BE2C (cell line): ENCODE results near the gene SLC8A1.
A peak's percentile ranks its signal among the peaks of the same experiment; 100 is the strongest.

ENCODE experiments used
- DNase-seq: peaks from one replicate; pipeline ENCODE4 v3.0.0-alpha.2; 2020
- H3K27me3 ChIP-seq: fragments of 250-450 bp; sonication (Bioruptor Pico); 2 replicates; pipeline ENCODE4 v1.5.1; 2020; ENCODE audit warnings: mild to moderate bottlenecking
- H3K36me3 ChIP-seq: fragments of 250-450 bp; sonication (Bioruptor Pico); 2 replicates; pipeline ENCODE4 v1.5.1; 2020; ENCODE audit warnings: mild to moderate bottlenecking
- H3K4me1 ChIP-seq: fragments of 250-450 bp; sonication (Bioruptor Pico); 2 replicates; pipeline ENCODE4 v1.5.1; 2020
- H3K4me3 ChIP-seq: 2 replicates; pipeline ENCODE4 v1.5.1; 2011; ENCODE audit warnings: low read depth, low read length
- H3K9me3 ChIP-seq: fragments of 250-450 bp; sonication (Bioruptor Pico); 2 replicates; pipeline ENCODE4 v1.5.1; 2020
- CTCF ChIP-seq: IDR thresholded peaks from 2 replicates; pipeline ENCODE4 v1.5.1; 2012; ENCODE audit warnings: mild to moderate bottlenecking, low read depth, low read length

The SLC8A1 gene

GRCh38 chr2:40220177-40220925, 231.5 kb downstream of the SLC8A1 start:
- Histone ChIP-seq H3K4me3 (no peak overlapping the region), H3K9me3 (no peaks in the 10 kb centered on the region), H3K4me1 (no peaks in the 10 kb centered on the region), H3K27me3 (no peaks in the 10 kb centered on the region), H3K36me3 (no peaks in the 10 kb centered on the region)
- TF ChIP-seq CTCF: no peak
- no peak for DNase-seq

GRCh38 chr2:40219141-40219540, 232.7 kb downstream of the SLC8A1 start:
- no peaks in the 10 kb centered on the region for H3K9me3 ChIP-seq
- H3K4me3 ChIP-seq: no peak overlapping the region
- H3K36me3 ChIP-seq: no peaks in the 10 kb centered on the region
- H3K4me1 ChIP-seq: no peaks in the 10 kb centered on the region
- no peak for DNase-seq
- no peak for TF ChIP-seq CTCF
- H3K27me3 ChIP-seq: no peaks in the 10 kb centered on the region

- DNase-seq: peak; percentile 58
These were observed 233.2 kb downstream of the SLC8A1 start for GRCh38 chr2:40218679-40219078.

GRCh38 chr2:40213619-40214018, 238.3 kb downstream of the SLC8A1 start:
- DNase-seq: no peak
- H3K36me3 ChIP-seq: no peaks in the 10 kb centered on the region
- no peak overlapping the region for H3K4me3 ChIP-seq
- no peaks in the 10 kb centered on the region for H3K9me3 ChIP-seq
- no peaks in the 10 kb centered on the region for H3K27me3 ChIP-seq
- peaks cover 4% of the 10 kb centered on the region; the same call in 1 of the 2 replicates for H3K4me1 ChIP-seq
- no peak for TF ChIP-seq CTCF

More at GRCh38 chr2:40218679-40219078, 233.2 kb downstream of the SLC8A1 start:
- no peaks in the 10 kb centered on the region for H3K36me3 ChIP-seq
- no peaks in the 10 kb centered on the region for H3K9me3 ChIP-seq
- H3K27me3 ChIP-seq: no peaks in the 10 kb centered on the region
- H3K4me3 ChIP-seq: no peak overlapping the region
- peaks cover 4% of the 10 kb centered on the region; the same call in 1 of the 2 replicates for H3K4me1 ChIP-seq
- TF ChIP-seq CTCF: no peak

- Histone ChIP-seq H3K36me3 (no peaks in the 10 kb centered on the region), H3K4me1 (peaks cover 4% of the 10 kb centered on the region; the same call in 1 of the 2 replicates), H3K9me3 (no peaks in the 10 kb centered on the region), H3K4me3 (no peak overlapping the region), H3K27me3 (no peaks in the 10 kb centered on the region)
- peak; percentile 64 for TF ChIP-seq CTCF
- no peak for DNase-seq
These were observed 238.8 kb downstream of the SLC8A1 start for GRCh38 chr2:40213071-40213470.

GRCh38 chr2:40210968-40211353, 240.9 kb downstream of the SLC8A1 start:
- DNase-seq: no peak
- H3K9me3 ChIP-seq: no peaks in the 10 kb centered on the region
- no peak overlapping the region for H3K4me3 ChIP-seq
- no peaks in the 10 kb centered on the region for H3K36me3 ChIP-seq
- no peak for TF ChIP-seq CTCF
- no peaks in the 10 kb centered on the region for H3K27me3 ChIP-seq
- H3K4me1 ChIP-seq: peaks cover 15% of the 10 kb centered on the region; the same call in 1 of the 2 replicates
